ENCODE data around the gene ASH1L.

- TF ChIP-seq CTCF (conservative IDR thresholded peaks at IDR 0.05) (no peak), EZH2 (IDR thresholded peaks at IDR 0.05; ENCODE audit: low read depth) (no peak)
Measured at GRCh38 chr1:155487541-155487940, 75.1 kb downstream of the ASH1L start.

Data from PC-9 (cell line).